Measurements from ENCODE around the gene HAGH.
A peak's percentile ranks its signal among the peaks of the same experiment; 100 is the strongest.

The HAGH gene

DNA sequence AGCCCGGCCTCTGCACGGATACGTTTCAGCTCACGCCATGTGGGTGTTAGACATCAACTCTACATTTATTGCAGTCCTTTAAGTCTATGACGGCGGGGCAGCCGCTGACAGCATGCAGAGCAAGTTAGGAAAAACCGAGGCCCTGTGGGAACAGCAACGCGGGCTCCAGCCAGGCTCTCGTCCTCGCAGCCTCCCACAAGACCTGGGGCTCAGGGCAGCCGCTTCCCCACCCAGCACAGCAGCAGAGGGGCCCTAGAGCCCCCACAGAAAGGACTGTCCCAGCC, 50.0 kb downstream of the HAGH start:
- TF ChIP-seq, protein P1, sequence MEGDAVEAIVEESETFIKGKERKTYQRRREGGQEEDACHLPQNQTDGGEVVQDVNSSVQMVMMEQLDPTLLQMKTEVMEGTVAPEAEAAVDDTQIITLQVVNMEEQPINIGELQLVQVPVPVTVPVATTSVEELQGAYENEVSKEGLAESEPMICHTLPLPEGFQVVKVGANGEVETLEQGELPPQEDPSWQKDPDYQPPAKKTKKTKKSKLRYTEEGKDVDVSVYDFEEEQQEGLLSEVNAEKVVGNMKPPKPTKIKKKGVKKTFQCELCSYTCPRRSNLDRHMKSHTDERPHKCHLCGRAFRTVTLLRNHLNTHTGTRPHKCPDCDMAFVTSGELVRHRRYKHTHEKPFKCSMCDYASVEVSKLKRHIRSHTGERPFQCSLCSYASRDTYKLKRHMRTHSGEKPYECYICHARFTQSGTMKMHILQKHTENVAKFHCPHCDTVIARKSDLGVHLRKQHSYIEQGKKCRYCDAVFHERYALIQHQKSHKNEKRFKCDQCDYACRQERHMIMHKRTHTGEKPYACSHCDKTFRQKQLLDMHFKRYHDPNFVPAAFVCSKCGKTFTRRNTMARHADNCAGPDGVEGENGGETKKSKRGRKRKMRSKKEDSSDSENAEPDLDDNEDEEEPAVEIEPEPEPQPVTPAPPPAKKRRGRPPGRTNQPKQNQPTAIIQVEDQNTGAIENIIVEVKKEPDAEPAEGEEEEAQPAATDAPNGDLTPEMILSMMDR (IDR thresholded peaks at IDR 0.05), result no peak
- no peak for DNase-seq (ENCODE audit: low spot score)
- Histone ChIP-seq H3K4me3 (no peak overlapping the region), H3K27ac (no peak overlapping the region)

DNA sequence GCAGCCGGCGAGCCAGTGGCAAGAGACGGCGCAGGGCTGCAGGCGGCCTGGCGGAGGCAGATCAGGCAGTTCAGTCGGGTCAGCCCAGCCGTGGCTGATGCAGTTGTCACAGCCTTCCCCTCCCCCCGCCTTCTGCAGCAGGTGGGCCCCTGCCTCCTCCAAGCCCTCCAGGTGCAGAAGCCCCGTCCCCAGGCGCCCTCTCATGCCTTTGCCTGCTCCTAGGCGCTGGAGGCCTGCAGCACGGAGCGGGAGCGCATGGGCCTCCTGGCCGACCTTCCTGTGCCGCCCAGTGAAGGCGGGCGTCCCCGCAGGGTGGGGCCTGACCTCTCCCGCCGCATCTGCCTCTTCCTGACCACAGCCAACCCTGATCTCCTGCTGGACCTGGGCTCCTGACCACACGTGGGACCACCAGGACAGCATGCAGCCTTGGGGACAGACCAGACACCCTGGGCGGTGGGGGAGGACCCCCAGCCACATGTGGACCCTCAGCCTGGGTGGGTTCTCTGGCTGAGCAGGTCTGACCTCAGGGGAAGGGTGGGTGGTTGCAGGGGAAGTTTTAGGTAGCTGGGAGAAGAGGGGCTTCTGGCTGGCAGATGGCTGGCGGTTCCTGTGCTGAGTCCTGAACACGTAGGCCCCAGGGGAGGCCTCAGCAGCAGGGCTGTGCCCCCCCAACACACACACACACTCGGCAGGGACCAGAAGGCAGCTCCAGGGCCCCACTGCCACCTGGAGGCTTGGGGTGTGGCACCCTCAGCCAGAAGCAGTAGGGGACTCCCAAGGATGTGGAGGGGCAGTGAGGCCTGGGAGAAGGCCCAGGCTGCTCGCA, 50.6 kb downstream of the HAGH start:
- TF ChIP-seq, protein P1 (IDR thresholded peaks at IDR 0.05), result no peak
- Histone ChIP-seq H3K4me3 (no peak overlapping the region), H3K27ac (no peak overlapping the region)
- no peak for DNase-seq (ENCODE audit: low spot score)

DNA sequence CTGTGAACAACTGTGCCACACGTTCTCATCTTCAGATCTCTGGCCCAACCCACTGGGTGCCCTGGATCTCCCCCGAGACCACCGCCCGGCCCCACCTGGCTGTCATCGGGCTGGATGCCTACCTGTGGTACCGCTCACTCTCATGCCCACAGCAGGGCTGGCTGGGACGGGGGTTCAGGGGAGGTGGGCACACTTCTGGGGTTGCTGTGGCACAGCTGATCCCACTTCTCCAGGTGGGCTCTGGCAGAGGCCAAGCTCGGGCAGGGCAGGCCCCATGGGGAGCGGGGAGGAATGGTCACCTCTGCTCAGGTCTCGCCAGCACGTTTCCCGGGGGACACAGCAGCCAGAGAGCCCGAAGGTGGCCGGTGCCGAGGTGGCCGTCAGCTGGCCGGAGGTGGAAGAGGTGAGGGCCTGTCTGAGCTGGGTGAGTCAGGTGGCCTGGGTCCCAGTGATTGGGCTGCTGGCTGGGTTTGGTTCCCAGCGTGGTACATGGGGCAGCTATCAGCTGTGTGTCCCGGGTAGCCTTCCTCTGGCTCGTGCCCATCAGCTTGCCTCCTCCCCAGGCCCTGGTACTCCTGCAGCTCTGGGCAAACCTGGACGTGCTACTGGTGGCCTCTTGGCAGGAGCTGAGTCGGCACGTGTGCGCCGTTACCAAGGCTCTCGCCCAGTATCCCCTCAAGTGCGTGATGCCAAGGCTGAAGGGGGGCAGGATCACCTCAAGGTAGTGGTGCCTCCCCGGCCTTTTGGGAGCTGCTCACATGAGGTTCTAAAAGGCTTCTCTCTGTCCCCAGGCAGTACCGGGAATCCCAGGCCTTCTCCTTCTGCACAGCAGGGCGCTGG, 51.4 kb downstream of the HAGH start:
- DNase-seq (ENCODE audit: low spot score), result no peak

DNA sequence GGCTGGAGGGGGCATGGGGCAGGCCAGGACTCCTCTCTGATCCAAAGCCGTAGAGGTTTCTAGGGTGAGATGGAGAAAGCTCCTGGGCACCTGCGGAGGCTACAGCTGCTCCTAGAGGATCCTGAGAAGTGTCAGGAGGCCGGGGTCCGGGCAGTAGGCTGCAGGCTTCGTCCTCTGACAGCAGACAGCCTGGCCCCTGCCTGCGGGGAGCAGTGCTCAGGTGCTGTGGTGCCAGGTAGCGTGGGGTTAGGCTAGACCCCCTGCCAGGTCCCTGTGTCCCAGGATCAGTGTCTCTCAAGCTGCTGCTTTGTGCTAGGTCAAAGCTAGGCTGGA, 52.2 kb downstream of the HAGH start:
- H3K4me3 ChIP-seq, result peak overlapping the region; percentile 98
- peak overlapping the region in 1 of 2 donors; percentile 91 for H3K27ac ChIP-seq
- DNase-seq (ENCODE audit: low spot score), result no peak
- TF ChIP-seq, protein P1 (IDR thresholded peaks at IDR 0.05), result no peak

More for the DNA sequence above, 51.4 kb downstream of the HAGH start:
- H3K27ac ChIP-seq, result no peak overlapping the region
- TF ChIP-seq, protein P1 (IDR thresholded peaks at IDR 0.05), result no peak
- H3K4me3 ChIP-seq, result no peak overlapping the region

DNA sequence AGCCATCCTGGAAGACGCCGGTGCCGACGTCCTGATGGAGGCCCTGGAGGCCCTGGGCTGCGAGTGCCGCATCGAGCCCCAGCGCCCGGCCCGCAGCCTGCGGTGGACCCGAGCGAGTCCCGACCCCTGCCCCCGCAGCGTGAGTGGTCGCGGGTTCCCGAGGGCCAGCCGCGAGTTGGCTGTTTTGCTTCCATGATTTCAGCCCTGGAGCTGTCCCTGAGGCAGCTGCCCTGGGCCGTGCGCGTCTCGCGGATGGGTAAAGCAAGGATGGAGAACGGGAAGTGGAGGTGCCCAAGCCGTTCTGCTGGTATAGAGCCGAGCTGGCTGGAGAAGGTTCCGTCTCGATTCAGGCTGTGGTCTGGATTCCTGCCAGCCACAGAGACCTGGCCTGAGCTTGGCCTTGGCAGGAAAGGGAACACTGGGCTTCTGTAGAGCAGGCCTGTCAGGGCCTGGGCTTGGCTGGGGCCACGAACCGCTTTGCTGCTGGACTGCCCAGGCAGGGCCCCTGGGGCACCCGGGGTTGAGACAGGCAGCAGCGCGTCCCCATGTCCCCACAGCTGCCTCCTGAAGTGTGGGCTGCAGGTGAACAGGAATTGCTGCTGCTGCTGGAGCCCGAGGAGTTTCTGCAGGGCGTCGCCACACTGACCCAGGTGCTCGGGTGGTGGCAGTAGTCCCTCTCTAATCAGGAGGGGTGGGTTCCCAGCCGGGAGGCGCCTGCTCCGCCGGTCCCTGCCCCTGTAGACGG, 52.8 kb downstream of the HAGH start:
- TF ChIP-seq, protein P1 (IDR thresholded peaks at IDR 0.05), result no peak
- DNase-seq (ENCODE audit: low spot score), result no peak
- H3K4me3 ChIP-seq, result peak overlapping the region; percentile 98
- peak overlapping the region; percentile 76 to 91 for H3K27ac ChIP-seq

DNA sequence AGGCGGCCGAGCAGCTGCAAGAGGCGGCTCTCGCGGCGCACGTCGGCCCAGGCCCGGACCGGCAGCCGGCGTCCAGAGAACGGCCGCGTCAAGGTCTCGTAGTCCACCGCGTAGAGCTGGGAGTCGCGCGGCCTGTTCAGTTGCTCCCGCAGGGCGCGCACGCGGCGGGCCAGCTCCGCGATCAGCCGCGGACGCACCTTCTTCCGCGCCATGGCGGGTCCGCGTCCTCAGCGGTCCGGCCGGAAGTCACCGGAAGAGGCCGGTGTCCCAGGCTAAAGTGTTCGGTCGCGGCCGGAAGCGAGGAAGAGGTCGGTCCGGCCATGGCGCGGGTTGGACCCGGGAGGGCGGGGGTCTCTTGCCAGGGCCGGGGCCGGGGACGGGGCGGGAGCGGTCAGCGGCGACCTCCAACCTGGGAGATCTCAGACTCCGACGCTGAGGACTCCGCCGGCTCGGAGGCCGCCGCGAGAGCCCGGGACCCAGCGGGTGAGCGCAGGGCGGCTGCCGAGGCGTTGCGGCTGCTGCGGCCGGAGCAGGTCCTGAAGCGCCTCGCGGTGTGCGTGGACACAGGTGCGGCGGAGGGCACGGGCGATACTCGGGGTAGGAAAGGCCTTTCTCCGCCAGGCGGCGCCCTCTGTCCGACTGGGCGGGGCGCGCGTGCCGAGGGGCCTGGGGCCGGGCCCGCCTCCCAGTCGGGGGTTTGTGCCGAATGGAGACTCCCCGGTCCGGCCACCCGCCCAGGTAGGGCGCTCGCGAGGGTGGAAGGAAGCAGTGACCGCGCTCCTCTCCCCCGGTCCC, 53.5 kb downstream of the HAGH start, which contains the start of gene MRPS34:
Gene MRPS34, minus strand, starts transcription at position 227 of the 795 bp plus-strand sequence. Its CDS starts 15 bp downstream, at position 212.
- TF ChIP-seq, protein P1 (IDR thresholded peaks at IDR 0.05), result peak; percentile 68
- Histone ChIP-seq H3K27ac (peak within 1 kb of the TSS; percentile 82 to 91), H3K4me3 (peak within 1 kb of the TSS; percentile 98)
- no peak for DNase-seq (ENCODE audit: low spot score)
